ENCODE data around the gene GPC1. TPM values are rescaled to one million over a fixed set of nuclear protein-coding genes. Genes with fewer than 3 reads are reported as not detected.

The GPC1 gene
- polyA plus RNA-seq, 1 of the 3 experiments (the other 2 are of a cell fraction): 65.5 TPM

DNA sequence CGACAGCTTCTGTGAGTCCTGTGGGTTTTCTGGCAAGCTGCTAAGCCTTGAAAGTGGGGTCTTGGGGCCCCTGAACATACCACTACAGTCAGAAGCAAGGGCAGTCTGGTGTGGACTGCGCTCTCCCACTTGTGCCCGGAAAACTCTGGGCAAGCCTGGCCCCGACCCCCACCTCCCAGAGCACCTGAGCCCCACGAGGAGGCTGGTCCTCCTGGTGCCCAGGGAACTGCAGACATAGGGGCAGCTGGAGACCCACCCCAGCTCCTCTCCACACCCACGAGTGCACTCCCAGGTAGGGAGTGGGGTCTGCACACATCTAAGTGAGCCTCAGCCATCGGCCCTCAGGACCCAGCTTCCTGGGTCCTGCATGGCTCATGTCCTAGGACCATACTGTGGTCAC lies 16.2 kb upstream of the GPC1 start:
- H3K9ac ChIP-seq: no peak overlapping the region
- ChIA-PET CTCF (interaction anchor here (0.6 to 1.2 kb wide), 2 partner anchors 22 to 1369 kb away, joined by 3 to 4 read pairs; no protein-coding TSS in a partner anchor), POLR2A (no interaction called here)
- no peaks in the 10 kb centered on the region for H3K79me2 ChIP-seq (ENCODE audit: insufficient read depth)
- no peak overlapping the region for H3K27ac ChIP-seq (ENCODE audit: low read depth in 2 of 2, low read length in 1 of 2)
- H4K20me1 ChIP-seq (ENCODE audit: insufficient read depth): no peaks in the 10 kb centered on the region
- DNase-seq: no peak
- no peaks in the 10 kb centered on the region for H3K4me1 ChIP-seq (ENCODE audit: control insufficient read depth in 1 of 2, insufficient read depth in 2 of 2, low read depth in 1 of 2, low read length in 1 of 2)
- no peak overlapping the region for H2AFZ ChIP-seq (ENCODE audit: low read depth)
- no peak overlapping the region for H3K4me2 ChIP-seq
- no peaks in the 10 kb centered on the region for H3K27me3 ChIP-seq (ENCODE audit: insufficient read depth)
- no peak overlapping the region for H3K4me3 ChIP-seq (ENCODE audit: low read depth in 2 of 2, low read length in 1 of 2)
- 16% methylated on average over 3 of the region's 7 CpGs for whole genome bisulfite sequencing (ENCODE audit: low lambda C conversion rate)
- TF ChIP-seq, protein P1, sequence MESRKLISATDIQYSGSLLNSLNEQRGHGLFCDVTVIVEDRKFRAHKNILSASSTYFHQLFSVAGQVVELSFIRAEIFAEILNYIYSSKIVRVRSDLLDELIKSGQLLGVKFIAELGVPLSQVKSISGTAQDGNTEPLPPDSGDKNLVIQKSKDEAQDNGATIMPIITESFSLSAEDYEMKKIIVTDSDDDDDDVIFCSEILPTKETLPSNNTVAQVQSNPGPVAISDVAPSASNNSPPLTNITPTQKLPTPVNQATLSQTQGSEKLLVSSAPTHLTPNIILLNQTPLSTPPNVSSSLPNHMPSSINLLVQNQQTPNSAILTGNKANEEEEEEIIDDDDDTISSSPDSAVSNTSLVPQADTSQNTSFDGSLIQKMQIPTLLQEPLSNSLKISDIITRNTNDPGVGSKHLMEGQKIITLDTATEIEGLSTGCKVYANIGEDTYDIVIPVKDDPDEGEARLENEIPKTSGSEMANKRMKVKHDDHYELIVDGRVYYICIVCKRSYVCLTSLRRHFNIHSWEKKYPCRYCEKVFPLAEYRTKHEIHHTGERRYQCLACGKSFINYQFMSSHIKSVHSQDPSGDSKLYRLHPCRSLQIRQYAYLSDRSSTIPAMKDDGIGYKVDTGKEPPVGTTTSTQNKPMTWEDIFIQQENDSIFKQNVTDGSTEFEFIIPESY (IDR thresholded peaks at IDR 0.05; ENCODE audit: borderline replicate concordance, low read depth): no peak
- TF ChIP-seq YY1 (IDR thresholded peaks at IDR 0.05; ENCODE audit: low read depth): no peak
- H3K9me2 ChIP-seq: no peaks in the 10 kb centered on the region
- H3K9me3 ChIP-seq: no peaks in the 10 kb centered on the region
- H3F3A ChIP-seq (replicated peaks; ENCODE audit: insufficient read depth): no peaks in the 10 kb centered on the region
- no peaks in the 10 kb centered on the region for H3K36me3 ChIP-seq (replicated peaks in 1 of 2; ENCODE audit: control insufficient read depth in 1 of 2, insufficient read depth in 2 of 2, low read length in 1 of 2)

DNA sequence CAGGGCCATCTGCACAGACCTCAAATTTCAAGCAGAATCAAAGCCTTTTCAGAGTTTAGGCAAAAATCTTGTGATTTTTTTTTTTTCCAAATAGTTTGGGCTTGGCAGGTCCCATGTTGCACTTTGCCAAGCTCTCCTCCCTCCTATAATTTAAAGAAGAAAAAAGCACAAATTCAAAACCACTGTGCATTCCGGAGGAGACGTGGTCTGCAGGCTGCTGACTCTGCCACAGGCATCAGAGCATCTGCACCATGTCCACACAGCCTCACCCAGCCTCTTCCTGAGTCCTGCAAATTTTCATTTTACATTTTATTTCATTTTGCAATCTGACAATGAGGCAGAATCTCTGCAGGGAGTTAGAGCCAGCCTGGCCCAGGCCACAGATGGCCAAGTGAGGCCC lies 15.7 kb upstream of the GPC1 start:
- no peaks in the 10 kb centered on the region for H3K4me1 ChIP-seq (ENCODE audit: control insufficient read depth in 1 of 2, insufficient read depth in 2 of 2, low read depth in 1 of 2, low read length in 1 of 2)
- no peaks in the 10 kb centered on the region for H3K79me2 ChIP-seq (ENCODE audit: insufficient read depth)
- H2AFZ ChIP-seq (ENCODE audit: low read depth): no peak overlapping the region
- no peak overlapping the region for H3K27ac ChIP-seq (ENCODE audit: low read depth in 2 of 2, low read length in 1 of 2)
- no peaks in the 10 kb centered on the region for H3K36me3 ChIP-seq (replicated peaks in 1 of 2; ENCODE audit: control insufficient read depth in 1 of 2, insufficient read depth in 2 of 2, low read length in 1 of 2)
- H3K27me3 ChIP-seq (ENCODE audit: insufficient read depth): no peaks in the 10 kb centered on the region
- DNase-seq: no peak
- H3K4me3 ChIP-seq (ENCODE audit: low read depth in 2 of 2, low read length in 1 of 2): no peak overlapping the region
- H3K9ac ChIP-seq: no peak overlapping the region
- TF ChIP-seq FOXM1 (IDR thresholded peaks at IDR 0.05; ENCODE audit: low read depth): no peak
- TF ChIP-seq, protein P2, sequence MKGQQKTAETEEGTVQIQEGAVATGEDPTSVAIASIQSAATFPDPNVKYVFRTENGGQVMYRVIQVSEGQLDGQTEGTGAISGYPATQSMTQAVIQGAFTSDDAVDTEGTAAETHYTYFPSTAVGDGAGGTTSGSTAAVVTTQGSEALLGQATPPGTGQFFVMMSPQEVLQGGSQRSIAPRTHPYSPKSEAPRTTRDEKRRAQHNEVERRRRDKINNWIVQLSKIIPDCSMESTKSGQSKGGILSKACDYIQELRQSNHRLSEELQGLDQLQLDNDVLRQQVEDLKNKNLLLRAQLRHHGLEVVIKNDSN (IDR thresholded peaks at IDR 0.05; ENCODE audit: borderline replicate concordance, low read depth): no peak
- no peak for TF ChIP-seq EP300 (IDR thresholded peaks at IDR 0.05; ENCODE audit: borderline replicate concordance in 1 of 2, low read depth in 1 of 2, low read length in 1 of 2)
- no peak for TF ChIP-seq GATA2 (CRISPR knock-in tag; IDR thresholded peaks at IDR 0.05)
- no peak for TF ChIP-seq FOSL2 (IDR thresholded peaks at IDR 0.05; ENCODE audit: borderline replicate concordance, low read depth)
- no peak for TF ChIP-seq RCOR1 (IDR thresholded peaks at IDR 0.05; ENCODE audit: low read length)
- H3K9me2 ChIP-seq: no peaks in the 10 kb centered on the region
- no peak overlapping the region for H3K4me2 ChIP-seq
- WGBS (ENCODE audit: low lambda C conversion rate): 8% methylated on average over 2 of the region's 2 CpGs
- ChIA-PET POLR2A (no interaction called here), CTCF (interaction anchor here (0.5 to 1.2 kb wide), 3 partner anchors 22 to 1369 kb away, joined by 3 to 4 read pairs (median 3); no protein-coding TSS in a partner anchor)
- H4K20me1 ChIP-seq (ENCODE audit: insufficient read depth): no peaks in the 10 kb centered on the region
- no peaks in the 10 kb centered on the region for H3F3A ChIP-seq (replicated peaks; ENCODE audit: insufficient read depth)
- H3K9me3 ChIP-seq: no peaks in the 10 kb centered on the region

Measured in SK-N-SH (cell line).